Measurements from ENCODE around the gene MSANTD7. TPM values are rescaled to one million over a fixed set of nuclear protein-coding genes. Genes with fewer than 3 reads are reported as not detected.
A peak's percentile ranks its signal among the peaks of the same experiment; 100 is the strongest.

Gene MSANTD7
- polyA plus RNA-seq, 3 donors: 14.4 to 18.1 (median 17.8) TPM

DNA sequence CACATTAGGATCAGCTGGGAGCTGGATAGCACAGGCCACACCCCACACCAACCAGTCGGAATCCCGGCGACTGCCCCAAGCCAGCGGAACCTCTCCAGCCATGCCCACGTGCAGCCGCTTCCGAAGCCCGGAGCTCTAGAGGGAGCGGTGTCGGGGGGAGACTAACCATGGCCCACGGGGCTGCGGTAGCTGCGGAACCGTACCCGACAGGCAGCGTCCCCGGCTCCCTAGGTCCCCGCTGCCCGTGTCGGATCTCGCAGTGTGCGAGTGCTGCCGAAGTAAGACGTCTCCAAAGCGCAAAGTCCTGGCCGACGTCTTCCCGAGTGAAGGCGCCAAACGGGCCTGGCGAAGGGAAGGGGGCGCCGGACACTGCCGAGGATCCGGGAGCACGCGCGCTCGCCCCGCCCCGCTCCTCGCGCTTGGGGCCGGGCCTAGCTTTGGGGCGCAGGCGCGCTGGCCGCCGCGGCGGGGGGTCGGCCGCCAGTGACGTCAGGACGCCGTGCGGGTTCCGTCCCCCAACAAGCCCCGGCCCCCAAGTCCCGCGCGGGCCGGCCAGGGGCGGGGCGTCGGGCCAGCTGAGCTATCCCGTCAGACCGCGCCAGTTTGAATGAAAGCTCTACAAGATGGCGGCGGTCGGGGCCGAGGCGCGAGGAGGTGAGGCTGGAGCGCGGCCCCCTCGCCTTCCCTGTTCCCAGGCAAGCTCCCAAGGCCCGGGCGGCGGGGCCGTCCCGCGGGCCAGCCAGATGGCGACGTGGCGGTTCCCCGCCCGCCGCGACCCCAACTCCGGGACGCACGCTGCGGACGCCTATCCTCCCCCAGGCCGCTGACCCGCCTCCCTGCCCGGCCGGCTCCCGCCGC is 40.4 kb downstream of the MSANTD7 start, which contains the start of gene SUV39H2:
TSS of gene SUV39H2 (plus strand) at position 601 of the 858 bp plus-strand sequence. CDS start at position 624, 23 bp downstream.
- DNase-seq: peak; percentile 96

- peak; percentile 48 for DNase-seq
Measured at GRCh38 chr10:14879124-14879927, 41.2 kb downstream of the MSANTD7 start.

- peak; percentile 15 for DNase-seq
Measured at GRCh38 chr10:14879928-14880193, 41.8 kb downstream of the MSANTD7 start.

- peak; percentile 10 for DNase-seq
Measured at GRCh38 chr10:14880229-14880628, 42.1 kb downstream of the MSANTD7 start.

DNA sequence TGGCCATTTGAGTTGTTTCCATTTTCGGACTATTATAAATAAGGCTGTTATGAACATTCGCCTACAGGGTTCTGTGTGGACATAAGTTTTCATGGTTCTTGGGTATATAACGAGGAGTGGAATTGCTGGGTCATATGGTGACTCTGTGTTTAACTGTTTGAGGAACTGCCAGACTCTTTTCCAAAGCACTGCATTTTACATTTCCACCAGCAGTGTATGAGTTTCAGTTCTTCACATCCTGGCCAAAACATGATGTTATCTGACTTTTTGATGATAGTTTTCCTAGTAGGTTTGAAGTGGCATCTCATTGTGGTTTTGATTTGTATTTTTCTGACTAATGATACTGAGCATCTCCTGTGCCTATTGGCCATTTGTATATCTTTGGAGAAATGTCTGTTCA is 46.0 kb downstream of the MSANTD7 start:
- DNase-seq: no peak

Other genes starting within 250 kb of the MSANTD7 start
- 100 to 1,000 TPM in 1 of 3 donors, 10 to 100 TPM in 2; 80.1 to 108 (median 96.5) TPM for gene FAM107B, start 63.4 kb upstream of the MSANTD7 start, polyA plus RNA-seq (ENCODE audit: insufficient read length in 3 of 3)
- 1 to 10 TPM; 2.0 to 5.1 (median 4.0) TPM for gene CDNF, start 269 bp upstream of the MSANTD7 start, polyA plus RNA-seq (ENCODE audit: insufficient read length in 3 of 3)
- 10 to 100 TPM; 17.4 to 24.5 (median 22.8) TPM for gene HSPA14, start within 50 bp of the MSANTD7 start, polyA plus RNA-seq (ENCODE audit: insufficient read length in 3 of 3)
- gene SUV39H2, start 40.6 kb downstream of the MSANTD7 start, polyA plus RNA-seq (ENCODE audit: insufficient read length in 3 of 3): 10 to 100 TPM; 18.4 to 19.6 (median 18.9) TPM
- 10 to 100 TPM; 12.4 to 20.4 (median 17.7) TPM for gene DCLRE1C, start 115.8 kb downstream of the MSANTD7 start, polyA plus RNA-seq (ENCODE audit: insufficient read length in 3 of 3)
- gene MEIG1, start 121.1 kb downstream of the MSANTD7 start, polyA plus RNA-seq (ENCODE audit: insufficient read length in 3 of 3): 1 to 10 TPM; 1.1 to 2.2 (median 1.5) TPM
- gene OLAH, start 205.6 kb downstream of the MSANTD7 start, polyA plus RNA-seq (ENCODE audit: insufficient read length in 3 of 3): 1 to 10 TPM in 1 of 3 donors, under 1 TPM in 2; 0.34 to 1.0 (median 0.68) TPM